ENCODE results near the gene PODN.

DNA sequence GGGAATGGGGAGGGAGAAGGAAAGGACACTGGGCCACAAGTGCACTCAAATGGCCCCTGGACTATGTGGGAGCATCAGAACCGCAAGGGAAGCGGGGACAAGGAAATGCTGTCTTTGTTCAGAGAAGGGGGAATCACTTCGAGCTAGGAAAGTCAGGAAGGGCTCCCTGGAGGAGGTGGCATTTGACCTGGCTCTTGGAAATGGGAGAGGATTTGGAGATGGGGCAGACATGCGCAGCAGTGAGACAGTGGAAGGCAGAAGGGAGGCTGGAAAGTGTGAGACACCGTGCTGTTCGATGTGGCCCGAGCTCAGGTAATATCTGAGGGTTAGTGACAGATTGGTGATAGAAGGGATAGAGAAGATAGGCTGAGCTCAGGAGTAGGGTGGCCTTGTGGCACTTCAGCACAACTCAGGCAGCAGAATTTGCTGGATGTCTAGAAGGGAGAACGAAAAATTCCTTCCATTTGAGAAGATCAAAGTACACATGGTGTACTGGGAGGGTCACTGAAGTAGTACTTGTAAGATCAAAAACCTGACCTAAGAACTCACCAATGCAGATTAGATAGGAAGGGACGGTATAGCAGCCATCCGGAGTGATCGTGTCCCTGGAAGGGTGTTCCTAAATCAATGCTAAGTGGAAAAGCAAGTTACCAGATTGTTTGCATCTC, 55.1 kb downstream of the PODN start:
- TF ChIP-seq CTCF (IDR thresholded peaks at IDR 0.05) (no peak), POLR2AphosphoS5 (IDR thresholded peaks at IDR 0.05) (no peak)

Data from stomach (tissue), 4 donors.